Gastroesophageal sphincter (tissue), 4 donors: ENCODE data around the gene CNTNAP2. TPM values are rescaled to one million over a fixed set of nuclear protein-coding genes. Genes with fewer than 3 reads are reported as not detected.

Experiments
- ATAC-seq: fragments of 150-250 bp; one replicate; pipeline ENCODE4 v1.9.1; 2016; ENCODE audit warnings: mild to moderate bottlenecking, moderate library complexity
- H3K27ac ChIP-seq, 4 donors: fragments of 200-600 bp; sonication (generic) in 3 of 4; 1 replicate in 3 of 4; 2 replicates in 1 of 4; pipeline ENCODE4 v1.5.1; 2016 to 2019
- H3K27me3 ChIP-seq: fragments of 200-600 bp; sonication (generic); one replicate; pipeline ENCODE4 v1.5.1; 2019
- H3K36me3 ChIP-seq, 2 donors: fragments of 200-600 bp; sonication (generic); one replicate each; pipeline ENCODE4 v1.5.1; 2019; ENCODE audit warnings: control low read depth in 1 of 2
- H3K4me1 ChIP-seq, 3 donors: fragments of 200-600 bp; sonication (generic); 1 replicate in 2 of 3; 2 replicates in 1 of 3; pipeline ENCODE4 v1.5.1; 2016 to 2019; ENCODE audit warnings: control low read depth in 2 of 3
- H3K4me3 ChIP-seq, 2 donors: fragments of 200-600 bp; sonication (generic); one replicate each; pipeline ENCODE4 v1.5.1; 2019; ENCODE audit warnings: mild to moderate bottlenecking in 1 of 2, moderate library complexity in 1 of 2
- H3K9me3 ChIP-seq, 3 donors: fragments of 200-600 bp; sonication (generic); one replicate each; pipeline ENCODE4 v1.5.1; 2017 to 2019; ENCODE audit warnings: control low read depth in 2 of 3
- EP300 ChIP-seq: sonication (generic); formaldehyde crosslinking; IDR thresholded peaks from one replicate; pipeline ENCODE4 v1.6.1; 2017; ENCODE audit warnings: antibody characterized with exemption, mild to moderate bottlenecking
- POLR2A ChIP-seq, 2 donors: fragments of 450-650 bp; IDR thresholded peaks; one replicate each; pipeline ENCODE4 v1.6.1; 2017; ENCODE audit warnings: antibody characterized with exemption in 2 of 2, mild to moderate bottlenecking in 2 of 2, moderate library complexity in 1 of 2
- POLR2AphosphoS5 ChIP-seq: sonication (generic); formaldehyde crosslinking; IDR thresholded peaks from one replicate; pipeline ENCODE4 v1.6.1; 2017; ENCODE audit warnings: antibody characterized with exemption
- WGBS, 2 donors: methylation state at CpG; one replicate each; pipeline ENCODE4 v1.1.5; 2018; ENCODE audit warnings: low coverage in 1 of 2; 5-methylcytosine and 5-hydroxymethylcytosine counted together
- total RNA-seq, 4 donors: library from RNA; depleted of rRNA; stranded (reverse); fragments of >200 nt; gene quantifications; one replicate each; pipeline ENCODE4 v1.1.0, GENCODE V29; 2016
- TF ChIP-seq, protein P1 (sequence below), 4 experiments: fragments of 200-600 bp in 2 of 4; fragments of 450-650 bp in 2 of 4; sonication (generic) in 1 of 4; IDR thresholded peaks; one replicate each; pipeline ENCODE4 v1.5.1; 2017 to 2019; ENCODE audit warnings: antibody characterized with exemption in 4 of 4, mild to moderate bottlenecking in 2 of 4, moderate library complexity in 2 of 4

The CNTNAP2 gene
- total RNA-seq, 4 donors from 2014 or later = 1.5 to 8.9 (median 3.2) TPM

DNA sequence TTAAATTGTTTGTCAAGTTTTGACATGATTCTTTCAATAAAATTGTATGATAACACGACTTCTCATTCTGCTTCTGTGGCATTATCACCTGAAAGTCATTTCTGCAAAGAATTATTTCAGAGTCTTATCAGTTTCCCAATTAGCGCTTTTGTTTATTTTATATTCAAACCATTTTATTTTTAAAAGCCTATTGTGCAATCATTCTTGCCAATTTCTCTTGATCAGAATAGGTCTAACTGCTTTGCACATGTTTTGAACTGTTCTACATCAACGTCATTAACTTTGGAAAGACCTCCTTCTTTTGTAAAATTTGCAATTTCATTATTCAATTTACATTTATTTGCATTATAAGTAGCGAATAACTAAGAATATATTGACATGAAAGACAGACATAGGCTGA, 758.1 kb downstream of the CNTNAP2 start:
- Histone ChIP-seq H3K27me3 (no peaks in the 10 kb centered on the region), H3K36me3 (no peaks in the 10 kb centered on the region), H3K4me3 (no peak overlapping the region), H3K4me1 (no peaks in the 10 kb centered on the region), H3K27ac (no peak overlapping the region), H3K9me3 (no peaks in the 10 kb centered on the region)
- ATAC-seq = no peak
- no peak for TF ChIP-seq EP300
- TF ChIP-seq POLR2A (IDR thresholded peaks at IDR 0.05) = no peak
- TF ChIP-seq, protein P1, sequence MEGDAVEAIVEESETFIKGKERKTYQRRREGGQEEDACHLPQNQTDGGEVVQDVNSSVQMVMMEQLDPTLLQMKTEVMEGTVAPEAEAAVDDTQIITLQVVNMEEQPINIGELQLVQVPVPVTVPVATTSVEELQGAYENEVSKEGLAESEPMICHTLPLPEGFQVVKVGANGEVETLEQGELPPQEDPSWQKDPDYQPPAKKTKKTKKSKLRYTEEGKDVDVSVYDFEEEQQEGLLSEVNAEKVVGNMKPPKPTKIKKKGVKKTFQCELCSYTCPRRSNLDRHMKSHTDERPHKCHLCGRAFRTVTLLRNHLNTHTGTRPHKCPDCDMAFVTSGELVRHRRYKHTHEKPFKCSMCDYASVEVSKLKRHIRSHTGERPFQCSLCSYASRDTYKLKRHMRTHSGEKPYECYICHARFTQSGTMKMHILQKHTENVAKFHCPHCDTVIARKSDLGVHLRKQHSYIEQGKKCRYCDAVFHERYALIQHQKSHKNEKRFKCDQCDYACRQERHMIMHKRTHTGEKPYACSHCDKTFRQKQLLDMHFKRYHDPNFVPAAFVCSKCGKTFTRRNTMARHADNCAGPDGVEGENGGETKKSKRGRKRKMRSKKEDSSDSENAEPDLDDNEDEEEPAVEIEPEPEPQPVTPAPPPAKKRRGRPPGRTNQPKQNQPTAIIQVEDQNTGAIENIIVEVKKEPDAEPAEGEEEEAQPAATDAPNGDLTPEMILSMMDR (IDR thresholded peaks at IDR 0.05) = no peak
- TF ChIP-seq POLR2AphosphoS5 = no peak
- 86 to 90% methylated on average over 4 of the region's 4 CpGs for WGBS, 2 donors

DNA sequence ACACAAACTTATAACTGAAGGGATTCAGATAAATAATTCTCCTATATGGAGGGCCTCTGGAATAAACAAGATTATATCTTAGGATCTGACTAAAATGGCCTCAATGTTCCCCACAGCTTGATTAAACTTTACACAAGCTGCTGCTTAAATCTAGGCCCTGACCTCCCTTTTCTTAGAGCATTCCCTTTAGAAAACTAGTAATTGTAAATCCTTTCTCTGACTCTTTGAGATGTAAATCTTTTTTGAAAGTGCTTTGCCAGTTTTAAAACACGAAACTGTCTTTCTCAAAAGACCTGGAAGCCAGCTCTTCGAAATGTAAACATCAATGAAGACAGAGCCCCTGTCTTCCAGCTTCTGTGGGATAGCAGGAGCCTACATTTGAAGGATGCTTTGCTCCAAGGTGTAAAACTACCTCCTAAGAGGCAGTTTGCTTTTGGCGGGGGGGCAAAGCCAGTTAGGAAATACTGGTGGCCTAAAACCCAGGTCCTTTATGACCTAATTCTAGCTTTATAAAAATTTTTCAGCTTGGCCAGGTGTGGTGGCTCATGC, 758.7 kb downstream of the CNTNAP2 start:
- H3K9me3 ChIP-seq = no peaks in the 10 kb centered on the region
- H3K36me3 ChIP-seq = no peaks in the 10 kb centered on the region
- H3K27ac ChIP-seq = no peak overlapping the region
- H3K4me3 ChIP-seq = no peak overlapping the region
- ATAC-seq = no peak
- no peak for TF ChIP-seq POLR2A (IDR thresholded peaks at IDR 0.05)
- TF ChIP-seq EP300 = no peak
- TF ChIP-seq, protein P1 (IDR thresholded peaks at IDR 0.05) = no peak
- TF ChIP-seq POLR2AphosphoS5 = no peak
- 80 to 84% methylated on average over 1 to 3 of the region's 3 CpGs for WGBS, 2 donors
- H3K4me1 ChIP-seq = no peaks in the 10 kb centered on the region
- H3K27me3 ChIP-seq = no peaks in the 10 kb centered on the region

DNA sequence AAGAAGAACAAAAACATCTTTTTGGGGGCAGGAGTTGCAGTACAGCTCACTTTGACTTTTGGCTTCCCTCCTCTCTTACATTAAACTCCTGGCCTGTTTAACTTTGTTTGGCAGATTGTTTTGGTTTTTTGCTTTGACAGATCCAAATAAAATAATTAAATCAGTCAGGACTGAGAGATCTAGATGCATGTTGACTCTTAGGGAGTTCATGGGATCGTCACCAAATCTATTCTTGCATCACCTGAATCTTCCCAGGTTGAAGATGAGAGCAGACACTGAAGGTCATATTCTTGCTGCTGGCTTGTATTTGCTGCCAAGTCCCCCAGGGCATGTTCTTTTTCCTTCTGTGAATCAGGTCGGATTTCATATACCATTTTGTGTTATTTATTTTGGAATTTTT, 759.4 kb downstream of the CNTNAP2 start:
- H3K27ac ChIP-seq = no peak overlapping the region
- ATAC-seq = no peak
- H3K4me1 ChIP-seq = no peaks in the 10 kb centered on the region
- H3K4me3 ChIP-seq = no peak overlapping the region
- no peaks in the 10 kb centered on the region for H3K9me3 ChIP-seq
- H3K36me3 ChIP-seq = no peaks in the 10 kb centered on the region
- 14 to 32% methylated on average over 2 of the region's 2 CpGs for WGBS, 2 donors
- no peaks in the 10 kb centered on the region for H3K27me3 ChIP-seq
- TF ChIP-seq, protein P1 (IDR thresholded peaks at IDR 0.05) = no peak
- TF ChIP-seq POLR2AphosphoS5 = no peak
- TF ChIP-seq POLR2A (IDR thresholded peaks at IDR 0.05) = no peak
- no peak for TF ChIP-seq EP300

- ATAC-seq = no peak
- TF ChIP-seq EP300 (no peak), POLR2AphosphoS5 (no peak), POLR2A (IDR thresholded peaks at IDR 0.05) (no peak)
- TF ChIP-seq, protein P1 (IDR thresholded peaks at IDR 0.05) = no peak
- Histone ChIP-seq H3K9me3 (no peaks in the 10 kb centered on the region), H3K4me3 (no peak overlapping the region), H3K4me1 (no peaks in the 10 kb centered on the region), H3K27ac (no peak overlapping the region), H3K36me3 (no peaks in the 10 kb centered on the region), H3K27me3 (no peaks in the 10 kb centered on the region)
- WGBS, 2 donors = 8 to 14% methylated on average over 2 to 3 of the region's 3 CpGs
Measured at GRCh38 chr7:146876411-146876810, 759.8 kb downstream of the CNTNAP2 start.

GRCh38 chr7:146878901-146879300, 762.3 kb downstream of the CNTNAP2 start:
- Histone ChIP-seq H3K4me1 (no peaks in the 10 kb centered on the region), H3K9me3 (no peaks in the 10 kb centered on the region), H3K36me3 (no peaks in the 10 kb centered on the region), H3K27ac (no peak overlapping the region), H3K4me3 (no peak overlapping the region), H3K27me3 (no peaks in the 10 kb centered on the region)
- WGBS, 2 donors = 100% methylated on average over 1 of the region's 1 CpG; no CpG with 5 or more reads in 1 of the 2 donors
- TF ChIP-seq POLR2AphosphoS5 = no peak
- TF ChIP-seq, protein P1 (IDR thresholded peaks at IDR 0.05) = no peak
- no peak for TF ChIP-seq POLR2A (IDR thresholded peaks at IDR 0.05)
- TF ChIP-seq EP300 = no peak
- no peak for ATAC-seq
